ENCODE data around the gene DUSP9.

The DUSP9 gene

DNA sequence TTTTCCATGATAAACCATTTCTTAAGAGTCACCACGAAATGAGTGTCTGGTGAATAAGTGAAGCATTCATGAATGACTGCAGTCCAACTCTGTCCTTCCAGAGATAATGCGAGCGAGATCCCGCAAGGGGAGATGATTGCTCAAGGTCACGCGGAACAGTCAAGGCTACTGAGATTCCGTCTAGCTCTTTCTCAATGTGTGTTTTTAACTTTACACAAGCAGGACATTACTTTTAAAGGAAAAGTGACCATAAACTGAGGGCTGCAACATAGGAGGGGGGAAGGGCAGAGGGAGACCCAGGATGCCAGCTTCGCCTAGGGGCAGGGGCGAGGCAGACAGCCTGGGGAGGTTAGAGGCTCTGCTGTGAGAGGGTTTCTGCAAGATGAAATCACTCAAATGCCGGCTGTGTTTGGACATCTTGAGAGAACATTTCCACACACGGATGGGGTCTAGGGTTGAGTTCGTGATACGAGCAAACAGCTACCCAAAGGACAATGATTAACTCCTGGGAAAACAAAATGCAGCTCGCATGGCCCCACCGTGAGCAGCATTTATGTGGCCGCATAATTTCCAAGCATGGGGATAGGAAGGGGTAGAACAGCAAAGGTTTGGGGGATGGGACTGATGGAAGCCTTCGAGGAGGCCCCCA is 24.2 kb upstream of the DUSP9 start:
- no peak for DNase-seq (ENCODE audit: low read depth)
- H3K4me3 ChIP-seq (ENCODE audit: low read length) = no peak overlapping the region
- TF ChIP-seq, protein P1, sequence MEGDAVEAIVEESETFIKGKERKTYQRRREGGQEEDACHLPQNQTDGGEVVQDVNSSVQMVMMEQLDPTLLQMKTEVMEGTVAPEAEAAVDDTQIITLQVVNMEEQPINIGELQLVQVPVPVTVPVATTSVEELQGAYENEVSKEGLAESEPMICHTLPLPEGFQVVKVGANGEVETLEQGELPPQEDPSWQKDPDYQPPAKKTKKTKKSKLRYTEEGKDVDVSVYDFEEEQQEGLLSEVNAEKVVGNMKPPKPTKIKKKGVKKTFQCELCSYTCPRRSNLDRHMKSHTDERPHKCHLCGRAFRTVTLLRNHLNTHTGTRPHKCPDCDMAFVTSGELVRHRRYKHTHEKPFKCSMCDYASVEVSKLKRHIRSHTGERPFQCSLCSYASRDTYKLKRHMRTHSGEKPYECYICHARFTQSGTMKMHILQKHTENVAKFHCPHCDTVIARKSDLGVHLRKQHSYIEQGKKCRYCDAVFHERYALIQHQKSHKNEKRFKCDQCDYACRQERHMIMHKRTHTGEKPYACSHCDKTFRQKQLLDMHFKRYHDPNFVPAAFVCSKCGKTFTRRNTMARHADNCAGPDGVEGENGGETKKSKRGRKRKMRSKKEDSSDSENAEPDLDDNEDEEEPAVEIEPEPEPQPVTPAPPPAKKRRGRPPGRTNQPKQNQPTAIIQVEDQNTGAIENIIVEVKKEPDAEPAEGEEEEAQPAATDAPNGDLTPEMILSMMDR (conservative IDR thresholded peaks at IDR 0.05; ENCODE audit: low read length) = no peak

GRCh38 chrX:153623310-153624029 is 23.5 kb upstream of the DUSP9 start:
- H3K4me3 ChIP-seq (ENCODE audit: low read length) = no peak overlapping the region
- TF ChIP-seq, protein P1 (conservative IDR thresholded peaks at IDR 0.05; ENCODE audit: low read length) = no peak
- DNase-seq (ENCODE audit: low read depth) = no peak

- TF ChIP-seq, protein P1 (conservative IDR thresholded peaks at IDR 0.05; ENCODE audit: low read length) = no peak
- H3K4me3 ChIP-seq (ENCODE audit: low read length) = no peak overlapping the region
- DNase-seq (ENCODE audit: low read depth) = no peak
These were observed 22.6 kb upstream of the DUSP9 start for GRCh38 chrX:153624196-153625091.

- TF ChIP-seq, protein P1 (conservative IDR thresholded peaks at IDR 0.05; ENCODE audit: low read length) = no peak
- no peak for DNase-seq (ENCODE audit: low read depth)
- H3K4me3 ChIP-seq (ENCODE audit: low read length) = no peak overlapping the region
These were observed 21.6 kb upstream of the DUSP9 start for GRCh38 chrX:153625271-153626024.

- DNase-seq (ENCODE audit: low read depth) = no peak
- TF ChIP-seq, protein P1 (conservative IDR thresholded peaks at IDR 0.05; ENCODE audit: low read length) = no peak
- no peak overlapping the region for H3K4me3 ChIP-seq (ENCODE audit: low read length)
These were observed 20.9 kb upstream of the DUSP9 start for GRCh38 chrX:153626025-153626633.

- H3K4me3 ChIP-seq (ENCODE audit: low read length) = no peak overlapping the region
- DNase-seq (ENCODE audit: low read depth) = no peak
- TF ChIP-seq, protein P1 (conservative IDR thresholded peaks at IDR 0.05; ENCODE audit: low read length) = no peak
These were observed 19.9 kb upstream of the DUSP9 start for GRCh38 chrX:153626863-153627674.

Data from AG10803 (cell line).